HTR-8/SVneo (cell line): ENCODE results near the gene ANKRD11.

Experiments
- DNase-seq: peaks from one replicate; pipeline ENCODE4 v3.0.0; 2011; ENCODE audit warnings: low spot score, mixed read lengths; ENCODE audit not compliant: insufficient read length
- FAIRE-seq: peaks from 2 replicates; lab custom pipeline; 2011; peaks lifted over from hg19 to GRCh38; lab: Jason Lieb, UNC

The ANKRD11 gene

GRCh38 chr16:89357055-89357816 lies 133.1 kb downstream of the ANKRD11 start:
- FAIRE-seq (no peak), DNase-seq (no peak)

GRCh38 chr16:89355686-89356085 lies 134.7 kb downstream of the ANKRD11 start:
- DNase-seq: no peak
- no peak for FAIRE-seq

- no peak for DNase-seq
- no peak for FAIRE-seq
Observed at GRCh38 chr16:89355007-89355406, 135.4 kb downstream of the ANKRD11 start.

GRCh38 chr16:89354325-89354724 lies 136.0 kb downstream of the ANKRD11 start:
- DNase-seq (no peak), FAIRE-seq (no peak)

GRCh38 chr16:89352091-89352681 lies 138.2 kb downstream of the ANKRD11 start:
- no peak for FAIRE-seq
- no peak for DNase-seq

- FAIRE-seq (no peak), DNase-seq (no peak)
Observed at GRCh38 chr16:89351645-89352044, 138.7 kb downstream of the ANKRD11 start.

GRCh38 chr16:89350701-89351380 lies 139.5 kb downstream of the ANKRD11 start:
- FAIRE-seq (no peak), DNase-seq (no peak)

GRCh38 chr16:89349947-89350633 lies 140.3 kb downstream of the ANKRD11 start:
- DNase-seq: no peak
- no peak for FAIRE-seq

- FAIRE-seq (no peak), DNase-seq (no peak)
Observed at GRCh38 chr16:89347807-89348206, 142.6 kb downstream of the ANKRD11 start.

- DNase-seq (no peak), FAIRE-seq (no peak)
Observed at GRCh38 chr16:89346869-89347268, 143.5 kb downstream of the ANKRD11 start.

- DNase-seq (no peak), FAIRE-seq (no peak)
Observed at GRCh38 chr16:89345642-89346150, 144.7 kb downstream of the ANKRD11 start.

GRCh38 chr16:89344846-89345611 lies 145.3 kb downstream of the ANKRD11 start:
- FAIRE-seq (no peak), DNase-seq (no peak)

GRCh38 chr16:89344458-89344834 lies 145.9 kb downstream of the ANKRD11 start:
- DNase-seq: no peak
- no peak for FAIRE-seq

- FAIRE-seq: no peak
- peak; percentile 81 for DNase-seq
Observed at GRCh38 chr16:89343501-89344457, 146.6 kb downstream of the ANKRD11 start.

GRCh38 chr16:89341697-89342694 lies 148.4 kb downstream of the ANKRD11 start:
- FAIRE-seq (peak; percentile 20), DNase-seq (no peak)

- no peak for FAIRE-seq
- DNase-seq: no peak
Observed at GRCh38 chr16:89341279-89341678, 149.1 kb downstream of the ANKRD11 start.

- FAIRE-seq (no peak), DNase-seq (no peak)
Observed at GRCh38 chr16:89338863-89339262, 151.5 kb downstream of the ANKRD11 start.

GRCh38 chr16:89337965-89338364 lies 152.4 kb downstream of the ANKRD11 start:
- DNase-seq (no peak), FAIRE-seq (no peak)
